CD4-positive, alpha-beta T cell treated with Interleukin-4 for 4 hours (primary cell): ENCODE measurements around the gene GRB14.
"Not testable (repeated sequence)": the region's sequence is repeated elsewhere in the genome, so short reads cannot be mapped to it uniquely, and the experiment has no call there.

Source experiments
- DNase-seq: peaks from one replicate; pipeline ENCODE4 v3.0.0-alpha.2; 2020

Gene GRB14

GRCh38 chr2:164549705-164550104, 71.6 kb downstream of the GRB14 start:
- DNase-seq: not testable (repeated sequence)

- DNase-seq: no peak
These were observed 75.8 kb downstream of the GRB14 start for GRCh38 chr2:164545484-164545883.

GRCh38 chr2:164542581-164543021, 78.7 kb downstream of the GRB14 start:
- DNase-seq: no peak

GRCh38 chr2:164538240-164538866, 82.9 kb downstream of the GRB14 start:
- DNase-seq: no peak

- DNase-seq: no peak
These were observed 85.8 kb downstream of the GRB14 start for GRCh38 chr2:164535280-164536025.

GRCh38 chr2:164530464-164530863, 90.8 kb downstream of the GRB14 start:
- no peak for DNase-seq

- no peak for DNase-seq
These were observed 97.6 kb downstream of the GRB14 start for GRCh38 chr2:164523726-164524125.

GRCh38 chr2:164523009-164523408, 98.3 kb downstream of the GRB14 start:
- no peak for DNase-seq

- DNase-seq: no peak
These were observed 98.7 kb downstream of the GRB14 start for GRCh38 chr2:164522561-164522981.

- DNase-seq: no peak
These were observed 105.5 kb downstream of the GRB14 start for GRCh38 chr2:164515734-164516133.

GRCh38 chr2:164515030-164515429, 106.3 kb downstream of the GRB14 start:
- DNase-seq: no peak

GRCh38 chr2:164514491-164514890, 106.8 kb downstream of the GRB14 start:
- no peak for DNase-seq

GRCh38 chr2:164512871-164513270, 108.4 kb downstream of the GRB14 start:
- DNase-seq: no peak

- DNase-seq: no peak
These were observed 109.5 kb downstream of the GRB14 start for GRCh38 chr2:164511738-164512137.

GRCh38 chr2:164510895-164511294, 110.4 kb downstream of the GRB14 start:
- no peak for DNase-seq

- DNase-seq: no peak
These were observed 112.0 kb downstream of the GRB14 start for GRCh38 chr2:164509137-164509877.

- DNase-seq: no peak
These were observed 117.0 kb downstream of the GRB14 start for GRCh38 chr2:164504253-164504652.

- DNase-seq: no peak
These were observed 122.4 kb downstream of the GRB14 start for GRCh38 chr2:164498836-164499235.

GRCh38 chr2:164496881-164497280, 124.4 kb downstream of the GRB14 start:
- no peak for DNase-seq

- no peak for DNase-seq
These were observed 124.9 kb downstream of the GRB14 start for GRCh38 chr2:164496421-164496820.

GRCh38 chr2:164495491-164496223, 125.6 kb downstream of the GRB14 start:
- no peak for DNase-seq

GRCh38 chr2:164485541-164485940, 135.7 kb downstream of the GRB14 start:
- DNase-seq: no peak

GRCh38 chr2:164479460-164479859, 141.8 kb downstream of the GRB14 start:
- no peak for DNase-seq
